ENCODE results near the gene CCDC179.
A peak's percentile ranks its signal among the peaks of the same experiment; 100 is the strongest.

The CCDC179 gene

DNA sequence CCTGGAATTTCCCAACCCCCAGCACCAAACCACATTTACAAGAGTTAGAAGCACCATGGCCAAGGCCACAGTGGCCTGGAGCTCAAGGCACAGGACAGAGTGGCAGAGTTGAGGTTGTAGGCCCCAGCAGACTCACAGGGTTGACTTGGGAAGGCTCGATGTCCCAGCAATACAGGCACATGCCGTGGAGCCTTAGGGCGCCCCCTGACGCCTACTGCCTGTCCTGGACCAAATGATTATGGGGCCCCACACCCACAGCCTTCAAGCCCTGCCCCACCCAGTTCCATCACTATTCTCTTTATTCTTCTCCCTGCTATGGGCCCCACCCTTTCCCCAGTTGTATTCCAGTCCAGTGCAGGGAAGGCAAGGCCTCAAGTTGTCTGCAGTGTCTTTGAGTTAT lies at the start of gene CCDC179:
Gene CCDC179 (minus strand): TSS at position 234 of the 400 bp plus-strand sequence. CDS start 53 bp downstream, at position 181.
- no peak for DNase-seq (ENCODE audit: low read depth)

DNA sequence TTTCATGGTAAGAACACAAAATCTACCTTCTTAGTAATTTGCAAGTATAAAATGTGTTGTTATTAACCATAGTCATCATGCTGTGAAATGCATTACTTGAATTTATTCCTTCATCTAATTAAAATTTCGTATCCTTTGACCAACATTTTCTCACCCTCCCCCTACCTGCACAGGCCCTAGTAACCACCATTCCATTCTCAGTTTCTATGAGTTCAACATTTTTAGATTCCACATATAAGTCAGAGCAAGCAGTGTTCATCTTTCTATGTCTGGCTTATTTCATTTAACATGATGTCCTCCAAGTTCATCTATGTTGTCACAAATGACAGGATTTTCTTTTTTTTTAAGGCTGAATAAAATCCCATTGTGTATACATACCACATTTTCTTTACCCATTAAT lies 43.5 kb upstream of the CCDC179 start:
- DNase-seq (ENCODE audit: low read depth), result no peak

GRCh38 chr11:22901603-22902002 lies 41.3 kb upstream of the CCDC179 start:
- DNase-seq (ENCODE audit: low read depth), result no peak

GRCh38 chr11:22900764-22901486 lies 40.7 kb upstream of the CCDC179 start:
- DNase-seq (ENCODE audit: low read depth), result no peak

DNA sequence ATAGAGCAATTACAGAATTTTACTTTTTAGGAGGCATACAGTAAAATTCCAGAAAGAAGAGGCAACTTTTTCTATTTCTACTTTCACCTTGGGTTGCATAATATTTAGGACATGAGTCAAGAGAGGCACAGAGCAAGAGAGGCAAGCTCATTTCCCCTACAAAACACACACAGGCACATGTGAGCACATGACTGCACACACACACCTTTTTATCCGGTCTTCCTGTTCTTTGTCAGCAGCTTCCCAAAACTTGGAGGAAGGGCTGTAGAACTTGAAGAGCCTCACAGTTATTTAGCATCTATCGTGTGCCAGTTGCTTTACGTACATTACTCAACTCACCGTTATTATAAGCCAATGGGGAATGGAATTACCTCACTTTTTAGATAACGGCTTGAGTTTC lies 37.8 kb upstream of the CCDC179 start:
- DNase-seq (ENCODE audit: low read depth), result no peak

- no peak for DNase-seq (ENCODE audit: low read depth)
Observed at GRCh38 chr11:22890227-22890626, 30.0 kb upstream of the CCDC179 start.

DNA sequence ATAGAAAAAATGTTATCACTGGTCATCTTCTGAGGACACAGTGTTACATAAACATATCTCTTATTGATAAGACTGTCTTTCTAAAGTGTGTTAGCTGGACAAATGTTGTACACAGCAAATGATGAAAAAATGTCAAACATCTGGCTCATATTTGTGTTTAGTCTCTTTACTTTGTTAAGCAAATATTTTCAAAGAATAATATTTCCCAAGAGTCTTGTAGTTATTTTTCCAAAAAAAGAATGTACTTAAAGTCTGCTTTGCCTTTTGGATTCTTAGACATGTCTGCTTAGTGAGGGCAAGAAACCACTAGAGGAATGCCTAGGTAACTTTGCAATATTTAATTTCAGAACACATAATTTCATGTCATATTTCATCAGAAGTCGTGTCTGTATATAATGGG lies 23.9 kb upstream of the CCDC179 start:
- DNase-seq (ENCODE audit: low read depth), result no peak

- no peak for DNase-seq (ENCODE audit: low read depth)
Observed at GRCh38 chr11:22879630-22880029, 19.4 kb upstream of the CCDC179 start.

DNA sequence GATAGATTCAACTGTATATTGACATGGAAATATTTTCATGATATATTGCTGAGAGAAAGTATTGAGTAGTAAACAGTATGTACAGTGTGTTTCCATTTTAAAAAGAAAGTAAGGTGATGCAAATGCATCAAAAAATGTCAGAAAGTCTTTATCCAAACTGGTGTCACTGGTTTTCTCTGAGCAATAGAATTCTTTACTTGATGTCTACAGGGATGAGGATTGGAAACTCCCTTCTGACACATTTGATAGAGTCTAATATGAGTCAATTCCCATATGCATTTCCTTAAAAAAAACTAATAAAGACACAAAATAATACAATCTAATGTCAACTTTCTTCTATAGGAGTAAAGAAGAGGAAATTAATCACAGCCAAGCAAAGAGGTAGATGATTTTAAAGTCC lies 18.3 kb upstream of the CCDC179 start:
- DNase-seq (ENCODE audit: low read depth), result no peak

GRCh38 chr11:22878039-22878438 lies 17.8 kb upstream of the CCDC179 start:
- DNase-seq (ENCODE audit: low read depth), result no peak

DNA sequence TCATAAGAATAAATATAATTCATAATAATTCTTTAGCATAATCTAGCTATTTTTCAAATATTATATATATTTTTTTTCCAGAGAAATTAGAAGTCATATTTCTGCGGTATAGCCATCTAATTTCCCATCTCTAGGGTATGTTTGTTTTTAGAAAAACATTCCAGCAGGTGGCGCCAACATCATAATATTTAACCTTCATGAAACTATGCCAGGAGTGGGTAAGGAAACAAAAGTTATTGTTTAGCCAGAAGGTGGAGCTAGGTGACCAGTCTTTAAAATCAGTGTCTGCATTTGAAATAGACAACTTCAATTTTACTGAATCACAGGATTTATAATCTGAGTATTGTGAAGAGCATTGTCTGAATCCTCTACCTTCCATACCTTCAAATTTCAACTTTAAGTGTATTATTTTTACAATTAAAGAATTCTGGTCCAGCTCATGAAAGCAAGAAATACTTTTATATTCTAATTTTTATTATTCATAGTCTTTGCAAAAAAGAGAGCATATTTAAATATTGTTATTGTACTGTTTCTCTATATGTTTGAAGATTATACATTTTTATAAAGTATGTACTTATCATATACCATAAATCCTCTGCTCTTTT lies 15.7 kb upstream of the CCDC179 start:
- DNase-seq (ENCODE audit: low read depth), result peak; percentile 30

- DNase-seq (ENCODE audit: low read depth), result no peak
Observed at GRCh38 chr11:22869325-22869724, 9.1 kb upstream of the CCDC179 start.

GRCh38 chr11:22859756-22860155 lies 518 bp downstream of the CCDC179 start:
- DNase-seq (ENCODE audit: low read depth), result no peak

- DNase-seq (ENCODE audit: low read depth), result no peak
Observed at GRCh38 chr11:22851477-22851876, 8.8 kb downstream of the CCDC179 start.

- no peak for DNase-seq (ENCODE audit: low read depth)
Observed at GRCh38 chr11:22846726-22847125, 13.5 kb downstream of the CCDC179 start.

GRCh38 chr11:22832315-22833015 lies 27.8 kb downstream of the CCDC179 start:
- DNase-seq (ENCODE audit: low read depth), result no peak

- no peak for DNase-seq (ENCODE audit: low read depth)
Observed at GRCh38 chr11:22830082-22830414, 30.2 kb downstream of the CCDC179 start.

DNA sequence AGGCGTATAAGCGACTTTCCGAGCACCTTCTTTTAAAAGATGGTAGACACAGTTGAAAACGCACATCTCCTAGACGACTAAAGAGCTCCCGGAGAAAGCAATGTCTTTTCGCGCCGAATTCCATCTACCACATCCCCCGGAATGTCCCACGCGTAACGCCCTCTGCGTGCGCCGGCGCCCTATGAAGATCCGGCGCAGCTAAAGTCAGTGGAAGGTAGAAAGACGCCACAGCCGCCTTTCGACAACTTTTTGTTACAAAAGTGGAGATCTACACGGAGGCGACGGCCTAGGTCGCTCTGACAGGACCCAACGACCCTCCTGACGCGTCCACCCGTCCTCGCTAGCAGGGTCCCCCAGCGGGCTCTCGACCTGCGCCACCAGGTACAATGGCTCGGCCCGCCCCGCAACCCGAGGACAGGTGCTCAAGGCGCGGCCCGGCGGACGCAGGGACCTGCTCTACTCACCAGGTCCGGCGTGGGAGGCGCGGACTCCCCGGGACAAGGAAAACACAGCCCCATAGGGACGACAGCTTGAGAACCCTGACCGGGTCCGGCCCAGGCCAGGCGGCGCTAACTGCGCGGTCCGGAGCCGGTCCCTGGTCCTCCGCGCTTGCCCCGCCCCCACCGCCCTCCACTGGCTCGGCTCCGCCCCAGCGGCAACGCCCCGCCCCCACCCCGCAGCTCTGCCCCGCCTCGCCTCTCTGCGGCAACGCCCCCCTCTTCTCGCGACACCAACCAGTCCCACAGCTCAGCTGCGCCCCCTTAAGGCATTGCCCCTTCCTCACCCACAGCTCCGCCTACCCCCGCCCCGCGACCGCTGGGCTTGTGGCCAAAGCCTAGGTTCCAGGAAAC lies 30.8 kb downstream of the CCDC179 start, which contains the start of gene SVIP:
Gene SVIP (minus strand): TSS at position 571 of the 851 bp plus-strand sequence. CDS start 53 bp downstream, at position 518.
- peak; percentile 87 for DNase-seq (ENCODE audit: low read depth)

GRCh38 chr11:22828373-22828772 lies 31.9 kb downstream of the CCDC179 start:
- DNase-seq (ENCODE audit: low read depth), result no peak

- DNase-seq (ENCODE audit: low read depth), result no peak
Observed at GRCh38 chr11:22822203-22822602, 38.1 kb downstream of the CCDC179 start.

- DNase-seq (ENCODE audit: low read depth), result no peak
Observed at GRCh38 chr11:22809893-22810292, 50.4 kb downstream of the CCDC179 start.

DNA sequence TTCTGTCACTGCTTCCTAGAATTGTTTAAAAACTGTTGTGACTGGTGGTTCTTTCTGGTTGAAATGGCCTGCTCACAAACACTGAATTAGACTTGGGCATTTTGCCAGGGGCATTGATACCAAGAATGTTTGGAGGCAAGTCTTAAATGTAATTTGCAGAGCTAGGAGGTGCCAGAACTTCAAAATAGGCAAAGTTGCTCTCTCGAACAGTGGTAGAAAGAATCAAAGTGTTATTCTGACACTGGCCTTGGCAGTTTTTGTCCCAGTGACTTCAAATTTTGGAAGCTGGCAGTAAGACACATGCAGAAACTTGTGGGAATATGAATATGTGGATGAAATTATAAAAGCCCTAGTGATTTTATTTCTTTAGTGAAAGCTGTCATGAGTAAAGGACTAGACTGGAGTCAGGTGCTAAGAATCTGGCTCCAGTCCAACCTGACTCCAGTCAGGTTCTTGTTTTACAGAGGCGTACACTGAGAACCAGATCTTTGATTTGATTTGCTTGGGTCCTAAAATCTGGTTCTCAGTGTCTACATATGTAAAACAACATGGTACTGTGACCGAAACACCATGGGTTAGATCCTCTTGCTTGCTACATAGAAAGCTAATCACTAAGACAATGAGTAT lies 51.6 kb downstream of the CCDC179 start:
- no peak for DNase-seq (ENCODE audit: low read depth)

Measured in activated gamma-delta T cell treated with anti-CD3 and anti-CD28 coated beads, Interleukin-2, amount 50 U/mL, for 16 hours (primary cell).